ENCODE data around the gene STAT5A. TPM values are rescaled to one million over a fixed set of nuclear protein-coding genes. Genes with fewer than 3 reads are reported as not detected.

STAT5A gene
- total RNA-seq, 6 experiments from 2014 or later: 4.8 to 11.5 (median 7.7) TPM

- Histone ChIP-seq H3K27ac (no peak overlapping the region), H3K9me3 (no peaks in the 10 kb centered on the region), H3K36me3 (peaks cover 11 to 97% (median 62%) of the 10 kb centered on the region in 4 donors), H3K4me3 (no peak overlapping the region), H3K27me3 (no peaks in the 10 kb centered on the region), H3K4me1 (peaks cover 0 to 6% (median 0%) of the 10 kb centered on the region in 4 donors)
- TF ChIP-seq POLR2A (IDR thresholded peaks at IDR 0.05) (no peak), CTCF (IDR thresholded peaks at IDR 0.05) (peak; percentile 96 to 100 (median 100))
- ATAC-seq: peak; percentile 84 to 97 (median 91)
- DNase-seq: peak; percentile 86 to 91 (median 87)
- intact Hi-C loops (cut with DNase I): loop anchor here in 1 of 2 donors (5.0 to 10.0 kb wide), 2 partner anchors 85 to 192 kb away; no protein-coding TSS in a partner anchor
- WGBS (ENCODE audit: insufficient coverage, low coverage, low lambda C conversion rate, missing lambda C conversion rate): 29% methylated on average over 5 of the region's 10 CpGs
These were observed 34.3 kb downstream of the STAT5A start for GRCh38 chr17:42322382-42323267.

GRCh38 chr17:42323268-42323773 lies 35.0 kb downstream of the STAT5A start:
- no peak for DNase-seq
- intact Hi-C loops (cut with DNase I): loop anchor here in 1 of 2 donors (5.0 to 10.0 kb wide), 2 partner anchors 84 to 191 kb away; no protein-coding TSS in a partner anchor

GRCh38 chr17:42325026-42325425 lies 36.7 kb downstream of the STAT5A start:
- Histone ChIP-seq H3K9me3 (no peaks in the 10 kb centered on the region), H3K27me3 (no peaks in the 10 kb centered on the region), H3K4me3 (no peak overlapping the region), H3K4me1 (no peaks in the 10 kb centered on the region), H3K36me3 (peaks cover 11 to 99% (median 63%) of the 10 kb centered on the region in 4 donors), H3K27ac (no peak overlapping the region)
- intact Hi-C loops (cut with DNase I): loop anchor here in 1 of 2 donors (10.0 kb wide), 1 partner anchor 190 kb away; no protein-coding TSS in a partner anchor
- WGBS (ENCODE audit: insufficient coverage, low coverage, low lambda C conversion rate, missing lambda C conversion rate): 83% methylated on average over 2 of the region's 7 CpGs
- DNase-seq (no peak), ATAC-seq (no peak)
- no peak for TF ChIP-seq CTCF (IDR thresholded peaks at IDR 0.05)
- no peak for TF ChIP-seq POLR2A (IDR thresholded peaks at IDR 0.05)

More at GRCh38 chr17:42323268-42323773, 35.0 kb downstream of the STAT5A start:
- 78% methylated on average over 4 of the region's 5 CpGs for WGBS (ENCODE audit: insufficient coverage, low coverage, low lambda C conversion rate, missing lambda C conversion rate)
- no peaks in the 10 kb centered on the region for H3K4me1 ChIP-seq
- ATAC-seq: no peak
- TF ChIP-seq POLR2A (IDR thresholded peaks at IDR 0.05) (no peak), CTCF (IDR thresholded peaks at IDR 0.05) (no peak)
- H3K4me3 ChIP-seq: no peak overlapping the region
- no peak overlapping the region for H3K27ac ChIP-seq
- no peaks in the 10 kb centered on the region for H3K27me3 ChIP-seq
- peaks cover 11 to 97% (median 64%) of the 10 kb centered on the region in 4 donors for H3K36me3 ChIP-seq
- H3K9me3 ChIP-seq: no peaks in the 10 kb centered on the region

GRCh38 chr17:42329025-42329976 lies 41.0 kb downstream of the STAT5A start:
- ATAC-seq: peak in 2 of 4 donors; percentile 25 to 26
- H3K27ac ChIP-seq: no peak overlapping the region

More at GRCh38 chr17:42329025-42329976, 41.0 kb downstream of the STAT5A start:
- 60% methylated on average over 10 of the region's 11 CpGs for WGBS (ENCODE audit: insufficient coverage, low coverage, low lambda C conversion rate, missing lambda C conversion rate)
- Histone ChIP-seq H3K27me3 (no peaks in the 10 kb centered on the region), H3K4me3 (no peak overlapping the region), H3K9me3 (no peaks in the 10 kb centered on the region), H3K36me3 (peaks cover 23 to 100% (median 66%) of the 10 kb centered on the region in 4 donors), H3K4me1 (no peaks in the 10 kb centered on the region)
- DNase-seq: no peak
- TF ChIP-seq CTCF (IDR thresholded peaks at IDR 0.05) (no peak), POLR2A (IDR thresholded peaks at IDR 0.05) (no peak)
- intact Hi-C loops (cut with DNase I): loop anchor here in 1 of 2 donors (10.0 kb wide), 1 partner anchor 186 kb away; no protein-coding TSS in a partner anchor
